Mononuclear cell (primary cell): Measurements from ENCODE around the gene SLC1A6. TPM values are rescaled to one million over a fixed set of nuclear protein-coding genes. Genes with fewer than 3 reads are reported as not detected.
"Not testable (repeated sequence)": the region's sequence is repeated elsewhere in the genome, so short reads cannot be mapped to it uniquely, and the experiment has no call there.

ENCODE experiments used
- H3K27me3 ChIP-seq: 2 replicates; pipeline ENCODE4 v1.6.0; 2011; ENCODE audit warnings: low read length, control low read depth; ENCODE audit not compliant: insufficient read depth
- H3K4me1 ChIP-seq: 2 replicates; pipeline ENCODE4 v1.5.1; 2011; ENCODE audit warnings: mild to moderate bottlenecking, low read length, control low read depth; ENCODE audit not compliant: insufficient read depth
- H3K4me3 ChIP-seq: 2 replicates; pipeline ENCODE4 v1.5.1; 2011; ENCODE audit warnings: mild to moderate bottlenecking, low read length, moderate library complexity
- H3K9me3 ChIP-seq: 2 replicates; pipeline ENCODE4 v1.5.1; 2011; ENCODE audit warnings: low read depth, mild to moderate bottlenecking, control low read depth, low read length
- total RNA-seq: library from RNA; depleted of rRNA; stranded (reverse); fragments of >200 nt; gene quantifications from one replicate; pipeline ENCODE4 v1.2.3, GENCODE V29; 2012

The SLC1A6 gene
- total RNA-seq, 1 donor: 0.10 TPM

- no peak overlapping the region for H3K4me3 ChIP-seq
Measured at GRCh38 chr19:14977128-14977527, 2.5 kb downstream of the SLC1A6 start.

GRCh38 chr19:14974488-14974887 lies 5.2 kb downstream of the SLC1A6 start:
- Histone ChIP-seq H3K9me3 (no peaks in the 10 kb centered on the region), H3K4me3 (no peak overlapping the region), H3K4me1 (no peaks in the 10 kb centered on the region), H3K27me3 (peaks cover 22% of the 10 kb centered on the region)

More at GRCh38 chr19:14977128-14977527, 2.5 kb downstream of the SLC1A6 start:
- H3K9me3 ChIP-seq: no peaks in the 10 kb centered on the region
- no peaks in the 10 kb centered on the region for H3K4me1 ChIP-seq
- peaks cover 40% of the 10 kb centered on the region for H3K27me3 ChIP-seq

- no peaks in the 10 kb centered on the region for H3K9me3 ChIP-seq
- H3K4me1 ChIP-seq: no peaks in the 10 kb centered on the region
- no peak overlapping the region for H3K4me3 ChIP-seq
- peaks cover 6% of the 10 kb centered on the region for H3K27me3 ChIP-seq
Measured at GRCh38 chr19:14972676-14973075, 7.0 kb downstream of the SLC1A6 start.

- H3K9me3 ChIP-seq: no peaks in the 10 kb centered on the region
Measured at GRCh38 chr19:14971474-14971873, 8.2 kb downstream of the SLC1A6 start.

GRCh38 chr19:14968247-14968646 lies 11.4 kb downstream of the SLC1A6 start:
- no peaks in the 10 kb centered on the region for H3K4me1 ChIP-seq
- no peaks in the 10 kb centered on the region for H3K27me3 ChIP-seq
- no peak overlapping the region for H3K4me3 ChIP-seq
- H3K9me3 ChIP-seq: no peaks in the 10 kb centered on the region

More at GRCh38 chr19:14971474-14971873, 8.2 kb downstream of the SLC1A6 start:
- no peak overlapping the region for H3K4me3 ChIP-seq
- H3K27me3 ChIP-seq: no peaks in the 10 kb centered on the region
- H3K4me1 ChIP-seq: no peaks in the 10 kb centered on the region

- H3K27me3 ChIP-seq: no peaks in the 10 kb centered on the region
- peaks cover 17% of the 10 kb centered on the region for H3K9me3 ChIP-seq
- H3K4me1 ChIP-seq: no peaks in the 10 kb centered on the region
- H3K4me3 ChIP-seq: no peak overlapping the region
Measured at GRCh38 chr19:14961956-14962685, 17.5 kb downstream of the SLC1A6 start.

- H3K4me1 ChIP-seq: no peaks in the 10 kb centered on the region
- H3K27me3 ChIP-seq: no peaks in the 10 kb centered on the region
- H3K9me3 ChIP-seq: peaks cover 17% of the 10 kb centered on the region
- H3K4me3 ChIP-seq: no peak overlapping the region
Measured at GRCh38 chr19:14959263-14959662, 20.4 kb downstream of the SLC1A6 start.

- Histone ChIP-seq H3K27me3 (no peaks in the 10 kb centered on the region), H3K4me1 (no peaks in the 10 kb centered on the region), H3K9me3 (peaks cover 17% of the 10 kb centered on the region), H3K4me3 (no peak overlapping the region)
Measured at GRCh38 chr19:14957464-14957863, 22.2 kb downstream of the SLC1A6 start.

GRCh38 chr19:14954071-14954655 lies 25.5 kb downstream of the SLC1A6 start:
- Histone ChIP-seq H3K9me3 (peaks cover 2% of the 10 kb centered on the region), H3K4me3 (no peak overlapping the region), H3K27me3 (no peaks in the 10 kb centered on the region), H3K4me1 (no peaks in the 10 kb centered on the region)

- Histone ChIP-seq H3K9me3 (no peaks in the 10 kb centered on the region), H3K27me3 (no peaks in the 10 kb centered on the region), H3K4me3 (no peak overlapping the region), H3K4me1 (no peaks in the 10 kb centered on the region)
Measured at GRCh38 chr19:14952767-14953166, 26.9 kb downstream of the SLC1A6 start.

- Histone ChIP-seq H3K27me3 (no peaks in the 10 kb centered on the region), H3K9me3 (no peaks in the 10 kb centered on the region), H3K4me1 (no peaks in the 10 kb centered on the region), H3K4me3 (no peak overlapping the region)
Measured at GRCh38 chr19:14950421-14950820, 29.2 kb downstream of the SLC1A6 start.

- no peaks in the 10 kb centered on the region for H3K9me3 ChIP-seq
- no peak overlapping the region for H3K4me3 ChIP-seq
- H3K27me3 ChIP-seq: no peaks in the 10 kb centered on the region
- H3K4me1 ChIP-seq: no peaks in the 10 kb centered on the region
Measured at GRCh38 chr19:14949876-14950275, 29.8 kb downstream of the SLC1A6 start.

GRCh38 chr19:14949413-14949812 lies 30.3 kb downstream of the SLC1A6 start:
- not testable (repeated sequence) for H3K9me3 ChIP-seq, H3K4me1 ChIP-seq, H3K4me3 ChIP-seq, H3K27me3 ChIP-seq

GRCh38 chr19:14944456-14944855 lies 35.2 kb downstream of the SLC1A6 start:
- Histone ChIP-seq H3K9me3 (no peaks in the 10 kb centered on the region), H3K4me3 (no peak overlapping the region), H3K27me3 (no peaks in the 10 kb centered on the region)

GRCh38 chr19:14943601-14944000 lies 36.1 kb downstream of the SLC1A6 start:
- no peaks in the 10 kb centered on the region for H3K27me3 ChIP-seq
- peaks cover 21% of the 10 kb centered on the region for H3K4me1 ChIP-seq
- no peak overlapping the region for H3K4me3 ChIP-seq
- H3K9me3 ChIP-seq: no peaks in the 10 kb centered on the region

More at GRCh38 chr19:14944456-14944855, 35.2 kb downstream of the SLC1A6 start:
- H3K4me1 ChIP-seq: peaks cover 21% of the 10 kb centered on the region

- H3K9me3 ChIP-seq: no peaks in the 10 kb centered on the region
- peaks cover 21% of the 10 kb centered on the region for H3K4me1 ChIP-seq
- H3K27me3 ChIP-seq: no peaks in the 10 kb centered on the region
- no peak within 1 kb of the TSS for H3K4me3 ChIP-seq
Measured at GRCh38 chr19:14941189-14941588, 38.5 kb downstream of the SLC1A6 start, which contains the start of gene OR7C2. OR7C2 (plus strand) TSS chr19:14941489; CDS start chr19:14941489, 0 bp downstream.
